HepG2 (cell line): ENCODE data around the gene CREBRF. TPM values are rescaled to one million over a fixed set of nuclear protein-coding genes. Genes with fewer than 3 reads are reported as not detected.

Experiments used
- ATF1 ChIP-seq: IDR thresholded peaks from 2 replicates; pipeline ENCODE4 v1.6.1; 2016; ENCODE audit warnings: mild to moderate bottlenecking, control low read depth
- ATF2 ChIP-seq: sonication (generic); formaldehyde crosslinking; IDR thresholded peaks from 2 replicates; pipeline ENCODE4 v1.4.0; 2020; ENCODE audit warnings: missing genetic modification reagents
- DPF2 ChIP-seq: sonication (generic); formaldehyde crosslinking; IDR thresholded peaks from 2 replicates; pipeline ENCODE4 v1.4.0; 2020; ENCODE audit warnings: mild to moderate bottlenecking, low read depth, missing genetic modification reagents, borderline replicate concordance
- GABPB1 ChIP-seq: IDR thresholded peaks from 2 replicates; pipeline ENCODE4 v1.6.1; 2016; ENCODE audit warnings: mild to moderate bottlenecking, missing genetic modification reagents, moderate library complexity, missing compliant biosample characterization
- KAT8 ChIP-seq: IDR thresholded peaks from 2 replicates; pipeline ENCODE4 v1.6.1; 2016; ENCODE audit warnings: missing genetic modification reagents, missing compliant biosample characterization
- MYC ChIP-seq: sonication (generic); formaldehyde crosslinking; IDR thresholded peaks from 2 replicates; pipeline ENCODE4 v1.9.0; 2021; ENCODE audit warnings: missing genetic modification reagents, borderline replicate concordance
- NR2C2 ChIP-seq: sonication (generic); formaldehyde crosslinking; IDR thresholded peaks from 2 replicates; pipeline ENCODE4 v1.4.0; 2020; ENCODE audit warnings: missing genetic modification reagents, mild to moderate bottlenecking, moderate library complexity, borderline replicate concordance
- PCBP1 ChIP-seq: fragments of 200-400 bp; formaldehyde crosslinking; IDR thresholded peaks from 2 replicates; pipeline ENCODE4 v1.6.1; 2017; ENCODE audit warnings: mild to moderate bottlenecking, low read depth, low read length, borderline replicate concordance
- PHF21A ChIP-seq: sonication (generic); formaldehyde crosslinking; IDR thresholded peaks from 2 replicates; pipeline ENCODE4 v1.5.0; 2020; ENCODE audit warnings: mild to moderate bottlenecking, missing genetic modification reagents
- SIN3A ChIP-seq: IDR thresholded peaks from 2 replicates; pipeline ENCODE4 v1.6.1; 2011; ENCODE audit warnings: low read depth, mild to moderate bottlenecking, control low read depth, low read length, borderline replicate concordance
- TBX2 ChIP-seq: sonication (generic); formaldehyde crosslinking; IDR thresholded peaks from 2 replicates; pipeline ENCODE4 v1.5.0; 2020; ENCODE audit warnings: missing genetic modification reagents, mild to moderate bottlenecking, borderline replicate concordance
- THYN1 ChIP-seq: sonication (generic); formaldehyde crosslinking; IDR thresholded peaks from 2 replicates; pipeline ENCODE4 v1.8.1; 2023; ENCODE audit warnings: low read depth, mild to moderate bottlenecking, moderate library complexity, missing genetic modification reagents, borderline replicate concordance
- ZNF766 ChIP-seq: sonication (generic); formaldehyde crosslinking; IDR thresholded peaks from 2 replicates; pipeline ENCODE4 v1.5.0; 2020; ENCODE audit warnings: missing genetic modification reagents, borderline replicate concordance
- polyA plus RNA-seq, 8 experiments: library from polyadenylated mRNA; depleted of rRNA in 3 of 8; stranded (reverse) in 7 of 8; unstranded in 1 of 8; fragments of >200 nt; fragmentation: Illumina TruSeq in 4 of 8; extraction: Trizol in 4 of 8; gene quantifications; 2 replicates each; pipeline versions ENCODE4 v1.2.1 to v1.2.3, GENCODE V29; 2011 to 2016; ENCODE audit warnings: low read depth in 4 of 8, missing spikeins in 1 of 8, mixed read lengths in 1 of 8; ENCODE audit not compliant: insufficient read depth in 1 of 8
- total RNA-seq, 5 experiments: library from RNA; depleted of rRNA; stranded (reverse); fragments of >200 nt; fragmentation: Illumina TruSeq; extraction: Trizol; gene quantifications; 2 replicates each; pipeline ENCODE4 v1.2.3, GENCODE V29; 2016; ENCODE audit warnings: low read depth in 1 of 5
- TF ChIP-seq, protein P1 (sequence below): sonication (generic); formaldehyde crosslinking; IDR thresholded peaks from 2 replicates; pipeline ENCODE4 v1.4.0; 2020; ENCODE audit warnings: missing genetic modification reagents
- TF ChIP-seq, protein P2 (sequence below): IDR thresholded peaks from 2 replicates; pipeline ENCODE4 v1.6.1; 2016; ENCODE audit warnings: low read depth, control low read depth
- TF ChIP-seq, protein P3 (sequence below): sonication (generic); formaldehyde crosslinking; IDR thresholded peaks from 2 replicates; pipeline ENCODE4 v1.5.0; 2020; ENCODE audit warnings: missing genetic modification reagents
- TF ChIP-seq, protein P4 (sequence below): sonication (generic); formaldehyde crosslinking; IDR thresholded peaks from 2 replicates; pipeline ENCODE4 v1.8.1; 2023; ENCODE audit warnings: mild to moderate bottlenecking, missing genetic modification reagents

CREBRF gene
- total and polyA plus RNA-seq, 2 of the 13 experiments (the other 11 are each of a cell fraction or from before 2014, with no cell fraction given) = 4.5 to 10.2 TPM

DNA sequence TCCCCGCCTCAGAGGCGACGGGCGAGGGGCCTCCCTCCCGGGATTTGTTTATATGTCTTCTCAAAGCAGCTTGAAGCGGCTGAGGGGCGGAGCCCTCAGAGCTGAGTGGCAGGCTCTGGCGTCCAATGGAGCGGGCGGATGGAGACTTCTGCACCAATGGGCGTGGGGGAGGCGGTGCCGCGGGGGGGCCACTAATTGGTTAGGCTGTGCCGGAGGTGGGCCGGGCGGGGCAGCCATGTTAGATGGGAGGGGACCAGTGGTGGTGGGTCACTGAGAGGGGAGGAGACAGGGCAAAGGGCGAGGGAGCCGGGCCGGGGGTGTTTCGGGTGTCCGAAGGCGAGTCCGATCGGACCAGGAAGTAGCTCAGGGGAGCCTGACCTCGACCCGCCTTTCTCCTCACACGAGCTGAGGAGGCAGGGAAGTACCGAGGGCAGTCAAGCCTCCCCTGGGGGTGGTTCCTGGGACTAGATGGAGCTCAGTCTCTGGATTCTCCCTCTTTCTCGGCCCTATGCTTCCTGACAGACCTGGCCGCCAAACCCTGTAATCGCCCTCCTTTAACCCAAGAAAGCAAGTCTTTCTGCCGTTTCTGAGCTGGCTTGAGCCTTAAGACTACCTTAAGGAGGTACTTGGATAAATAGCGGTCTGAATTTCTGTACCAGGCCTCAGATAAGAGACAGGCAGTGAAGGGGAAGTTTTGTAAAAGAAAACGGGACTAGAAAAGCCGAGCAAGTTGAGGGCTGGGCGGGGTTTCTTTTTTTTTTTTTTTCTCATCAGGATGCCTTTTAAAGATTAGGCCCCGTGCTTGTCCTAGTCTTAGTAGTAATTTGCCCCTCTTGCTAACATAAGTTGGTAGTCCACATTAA lies 1.1 kb downstream of the CREBRF start (continued):
- TF ChIP-seq ZNF766 (CRISPR knock-in tag) = no peak
- TF ChIP-seq NR2C2 = peak; percentile 82
- peak; percentile 55; the same call in 1 of the 2 replicates for TF ChIP-seq MYC
- TF ChIP-seq, protein P1, sequence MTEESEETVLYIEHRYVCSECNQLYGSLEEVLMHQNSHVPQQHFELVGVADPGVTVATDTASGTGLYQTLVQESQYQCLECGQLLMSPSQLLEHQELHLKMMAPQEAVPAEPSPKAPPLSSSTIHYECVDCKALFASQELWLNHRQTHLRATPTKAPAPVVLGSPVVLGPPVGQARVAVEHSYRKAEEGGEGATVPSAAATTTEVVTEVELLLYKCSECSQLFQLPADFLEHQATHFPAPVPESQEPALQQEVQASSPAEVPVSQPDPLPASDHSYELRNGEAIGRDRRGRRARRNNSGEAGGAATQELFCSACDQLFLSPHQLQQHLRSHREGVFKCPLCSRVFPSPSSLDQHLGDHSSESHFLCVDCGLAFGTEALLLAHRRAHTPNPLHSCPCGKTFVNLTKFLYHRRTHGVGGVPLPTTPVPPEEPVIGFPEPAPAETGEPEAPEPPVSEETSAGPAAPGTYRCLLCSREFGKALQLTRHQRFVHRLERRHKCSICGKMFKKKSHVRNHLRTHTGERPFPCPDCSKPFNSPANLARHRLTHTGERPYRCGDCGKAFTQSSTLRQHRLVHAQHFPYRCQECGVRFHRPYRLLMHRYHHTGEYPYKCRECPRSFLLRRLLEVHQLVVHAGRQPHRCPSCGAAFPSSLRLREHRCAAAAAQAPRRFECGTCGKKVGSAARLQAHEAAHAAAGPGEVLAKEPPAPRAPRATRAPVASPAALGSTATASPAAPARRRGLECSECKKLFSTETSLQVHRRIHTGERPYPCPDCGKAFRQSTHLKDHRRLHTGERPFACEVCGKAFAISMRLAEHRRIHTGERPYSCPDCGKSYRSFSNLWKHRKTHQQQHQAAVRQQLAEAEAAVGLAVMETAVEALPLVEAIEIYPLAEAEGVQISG = peak; percentile 72
- TF ChIP-seq KAT8 (CRISPR knock-in tag) = peak; percentile 88
- TF ChIP-seq, protein P2, sequence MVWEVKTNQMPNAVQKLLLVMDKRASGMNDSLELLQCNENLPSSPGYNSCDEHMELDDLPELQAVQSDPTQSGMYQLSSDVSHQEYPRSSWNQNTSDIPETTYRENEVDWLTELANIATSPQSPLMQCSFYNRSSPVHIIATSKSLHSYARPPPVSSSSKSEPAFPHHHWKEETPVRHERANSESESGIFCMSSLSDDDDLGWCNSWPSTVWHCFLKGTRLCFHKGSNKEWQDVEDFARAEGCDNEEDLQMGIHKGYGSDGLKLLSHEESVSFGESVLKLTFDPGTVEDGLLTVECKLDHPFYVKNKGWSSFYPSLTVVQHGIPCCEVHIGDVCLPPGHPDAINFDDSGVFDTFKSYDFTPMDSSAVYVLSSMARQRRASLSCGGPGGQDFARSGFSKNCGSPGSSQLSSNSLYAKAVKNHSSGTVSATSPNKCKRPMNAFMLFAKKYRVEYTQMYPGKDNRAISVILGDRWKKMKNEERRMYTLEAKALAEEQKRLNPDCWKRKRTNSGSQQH = peak; percentile 71; the same call in 1 of the 2 replicates
- TF ChIP-seq TBX2 (CRISPR knock-in tag) = peak; percentile 59
- no peak for TF ChIP-seq DPF2 (CRISPR knock-in tag)
- TF ChIP-seq, protein P3, sequence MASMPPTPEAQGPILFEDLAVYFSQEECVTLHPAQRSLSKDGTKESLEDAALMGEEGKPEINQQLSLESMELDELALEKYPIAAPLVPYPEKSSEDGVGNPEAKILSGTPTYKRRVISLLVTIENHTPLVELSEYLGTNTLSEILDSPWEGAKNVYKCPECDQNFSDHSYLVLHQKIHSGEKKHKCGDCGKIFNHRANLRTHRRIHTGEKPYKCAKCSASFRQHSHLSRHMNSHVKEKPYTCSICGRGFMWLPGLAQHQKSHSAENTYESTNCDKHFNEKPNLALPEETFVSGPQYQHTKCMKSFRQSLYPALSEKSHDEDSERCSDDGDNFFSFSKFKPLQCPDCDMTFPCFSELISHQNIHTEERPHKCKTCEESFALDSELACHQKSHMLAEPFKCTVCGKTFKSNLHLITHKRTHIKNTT (CRISPR knock-in tag) = no peak
- peak; percentile 42 for TF ChIP-seq PHF21A (CRISPR knock-in tag)
- peak; percentile 33; the same call in 1 of the 2 replicates for TF ChIP-seq ATF2 (CRISPR knock-in tag)
- TF ChIP-seq ATF1 (CRISPR knock-in tag) = peak; percentile 69
- TF ChIP-seq PCBP1 = peak; percentile 94
- TF ChIP-seq THYN1 (CRISPR knock-in tag) = 0 out of 2 replicates have a peak, but pooled peaks have one; percentile 85
- TF ChIP-seq SIN3A = peak; percentile 92
- TF ChIP-seq GABPB1 (CRISPR knock-in tag) = peak; percentile 93
- TF ChIP-seq, protein P4, sequence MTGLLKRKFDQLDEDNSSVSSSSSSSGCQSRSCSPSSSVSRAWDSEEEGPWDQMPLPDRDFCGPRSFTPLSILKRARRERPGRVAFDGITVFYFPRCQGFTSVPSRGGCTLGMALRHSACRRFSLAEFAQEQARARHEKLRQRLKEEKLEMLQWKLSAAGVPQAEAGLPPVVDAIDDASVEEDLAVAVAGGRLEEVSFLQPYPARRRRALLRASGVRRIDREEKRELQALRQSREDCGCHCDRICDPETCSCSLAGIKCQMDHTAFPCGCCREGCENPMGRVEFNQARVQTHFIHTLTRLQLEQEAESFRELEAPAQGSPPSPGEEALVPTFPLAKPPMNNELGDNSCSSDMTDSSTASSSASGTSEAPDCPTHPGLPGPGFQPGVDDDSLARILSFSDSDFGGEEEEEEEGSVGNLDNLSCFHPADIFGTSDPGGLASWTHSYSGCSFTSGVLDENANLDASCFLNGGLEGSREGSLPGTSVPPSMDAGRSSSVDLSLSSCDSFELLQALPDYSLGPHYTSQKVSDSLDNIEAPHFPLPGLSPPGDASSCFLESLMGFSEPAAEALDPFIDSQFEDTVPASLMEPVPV (CRISPR knock-in tag) = no peak
